Left ventricle myocardium inferior (tissue), 1 donor: ENCODE data around the gene SRR. TPM values are rescaled to one million over a fixed set of nuclear protein-coding genes. Genes with fewer than 3 reads are reported as not detected.

Experiments
- DNase-seq: peaks from one replicate; pipeline ENCODE4 v3.0.0-alpha.2; 2020
- H3K27ac ChIP-seq: fragments of 200-600 bp; replicated peaks from 2 replicates; pipeline ENCODE4 v1.8.0; 2021
- H3K27me3 ChIP-seq: fragments of 200-600 bp; 2 replicates; pipeline ENCODE4 v1.8.0; 2021; ENCODE audit warnings: low read depth
- H3K36me3 ChIP-seq: fragments of 200-600 bp; 2 replicates; pipeline ENCODE4 v1.8.0; 2021
- H3K4me1 ChIP-seq: fragments of 200-600 bp; 2 replicates; pipeline ENCODE4 v1.8.0; 2021
- H3K4me3 ChIP-seq: fragments of 200-600 bp; 2 replicates; pipeline ENCODE4 v1.8.0; 2021; ENCODE audit warnings: mild to moderate bottlenecking, moderate library complexity
- H3K9me3 ChIP-seq: fragments of 200-600 bp; replicated peaks from 2 replicates; pipeline ENCODE4 v1.8.0; 2021
- CTCF ChIP-seq: fragments of 200-600 bp; IDR thresholded peaks from 2 replicates; pipeline ENCODE4 v1.8.0; 2021; ENCODE audit warnings: antibody characterized with exemption, mild to moderate bottlenecking, borderline replicate concordance
- intact Hi-C: fragments of 100-400 bp; cut with micrococcal nuclease; formaldehyde crosslinking; loops from one replicate; pipeline ENCODE4 v1.11.0; 2022
- total RNA-seq: library from RNA; stranded (reverse); fragmentation: NEBNext Ultra II Directional; extraction: Animal tissue kit (Norgen Biotek cat#: 25700); gene quantifications from one replicate; pipeline ENCODE4 v1.2.1, GENCODE V29; 2021
- donor health status: DM: no; HTN: yes; CAD: no; lungs with severe emphysema.

The SRR gene
- total RNA-seq, 1 donor from 2014 or later, result 8.2 TPM

GRCh38 chr17:2363851-2364762 is 60.4 kb downstream of the SRR start:
- Histone ChIP-seq H3K4me1 (peaks cover 57% of the 10 kb centered on the region), H3K27ac (peak overlapping the region; percentile 67), H3K4me3 (no peak overlapping the region), H3K27me3 (no peaks in the 10 kb centered on the region), H3K36me3 (peaks cover 26% of the 10 kb centered on the region), H3K9me3 (no peaks in the 10 kb centered on the region)
- intact Hi-C loops, result no loop called here
- DNase-seq, result peak; percentile 70
- no peak for TF ChIP-seq CTCF

DNA sequence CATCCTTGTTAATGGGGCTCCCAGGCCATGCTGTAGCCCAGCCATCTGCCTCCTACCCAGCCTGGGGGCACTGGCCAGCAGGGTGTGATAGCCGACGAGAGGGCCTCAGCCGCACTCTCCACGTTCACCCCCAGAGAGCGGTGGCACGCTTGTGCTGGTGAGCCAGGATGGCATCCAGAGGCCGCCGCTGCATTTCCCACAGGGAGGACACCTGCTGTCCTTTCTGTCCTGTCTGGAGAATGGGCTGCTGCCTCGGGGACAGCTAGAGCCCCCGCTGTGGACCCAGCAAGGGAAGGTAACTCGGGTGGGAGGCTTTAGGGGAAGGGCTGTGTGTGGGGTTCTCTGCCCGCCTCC is 61.0 kb downstream of the SRR start:
- no peaks in the 10 kb centered on the region for H3K27me3 ChIP-seq
- H3K4me1 ChIP-seq, result peaks cover 63% of the 10 kb centered on the region
- DNase-seq, result no peak
- no peak for TF ChIP-seq CTCF
- no peaks in the 10 kb centered on the region for H3K9me3 ChIP-seq
- no peak overlapping the region for H3K4me3 ChIP-seq
- peak overlapping the region; percentile 67 for H3K27ac ChIP-seq
- intact Hi-C loops, result no loop called here
- H3K36me3 ChIP-seq, result peaks cover 26% of the 10 kb centered on the region

DNA sequence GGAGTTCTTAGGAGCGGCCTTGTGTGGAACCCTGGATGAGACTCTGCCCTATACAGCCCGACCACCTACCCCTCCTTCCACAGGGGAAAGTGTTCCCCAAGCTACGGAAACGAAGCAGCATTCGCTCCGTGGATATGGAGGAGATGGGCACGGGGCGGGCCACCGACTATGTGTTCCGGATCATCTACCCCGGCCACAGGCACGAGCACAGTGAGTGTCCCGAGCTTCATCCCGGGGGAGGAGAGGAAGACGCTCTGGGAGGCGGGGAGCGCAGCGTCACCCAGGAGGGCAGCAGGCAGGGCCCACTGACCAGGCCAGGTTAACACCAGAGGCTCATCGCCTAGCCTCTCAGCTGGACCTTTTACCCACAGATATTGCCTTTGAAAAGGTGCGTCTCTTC is 61.4 kb downstream of the SRR start:
- no peak for TF ChIP-seq CTCF
- no peaks in the 10 kb centered on the region for H3K9me3 ChIP-seq
- intact Hi-C loops, result no loop called here
- no peaks in the 10 kb centered on the region for H3K27me3 ChIP-seq
- peaks cover 67% of the 10 kb centered on the region for H3K4me1 ChIP-seq
- peaks cover 26% of the 10 kb centered on the region for H3K36me3 ChIP-seq
- no peak for DNase-seq
- no peak overlapping the region for H3K27ac ChIP-seq
- H3K4me3 ChIP-seq, result no peak overlapping the region

DNA sequence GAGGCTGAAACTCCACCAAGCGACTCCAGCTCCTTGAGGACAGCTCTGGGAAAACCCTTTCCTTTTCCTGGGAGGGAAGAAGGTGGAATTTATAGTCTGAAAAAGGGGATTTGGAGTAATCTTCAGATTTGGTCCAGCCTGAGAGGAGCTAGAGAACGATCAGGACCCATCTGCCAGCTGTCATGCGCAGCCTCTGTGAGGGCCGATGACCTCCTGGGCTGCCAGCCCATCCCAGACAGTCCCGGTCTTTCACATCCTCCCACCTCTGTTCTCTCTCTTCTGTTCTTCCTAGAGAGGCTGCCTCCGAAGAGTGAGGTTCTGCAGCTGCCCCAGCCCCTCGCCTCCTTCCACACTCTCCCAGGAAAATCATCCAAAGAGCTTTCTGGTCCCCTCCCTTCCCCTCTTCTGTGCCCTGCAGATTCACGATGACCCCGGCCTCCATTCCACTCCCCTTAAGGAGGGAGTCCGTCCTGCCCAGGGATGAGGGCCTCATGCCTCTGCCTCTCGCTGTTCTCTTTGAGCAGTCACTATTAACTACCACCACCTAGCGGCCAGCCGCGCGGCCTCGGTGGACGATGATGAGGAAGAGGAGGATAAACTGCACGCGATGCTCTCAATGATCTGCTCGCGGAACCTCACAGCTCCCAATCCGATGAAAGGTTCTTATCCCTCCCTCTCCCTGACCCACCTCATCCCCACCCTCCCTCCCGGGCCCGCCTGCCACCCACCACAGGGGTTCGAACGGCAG is 63.2 kb downstream of the SRR start:
- H3K4me3 ChIP-seq, result no peak overlapping the region
- intact Hi-C loops, result no loop called here
- no peak overlapping the region for H3K27ac ChIP-seq
- H3K36me3 ChIP-seq, result peaks cover 30% of the 10 kb centered on the region
- no peaks in the 10 kb centered on the region for H3K9me3 ChIP-seq
- no peaks in the 10 kb centered on the region for H3K27me3 ChIP-seq
- no peak for DNase-seq
- no peak for TF ChIP-seq CTCF
- peaks cover 57% of the 10 kb centered on the region for H3K4me1 ChIP-seq

DNA sequence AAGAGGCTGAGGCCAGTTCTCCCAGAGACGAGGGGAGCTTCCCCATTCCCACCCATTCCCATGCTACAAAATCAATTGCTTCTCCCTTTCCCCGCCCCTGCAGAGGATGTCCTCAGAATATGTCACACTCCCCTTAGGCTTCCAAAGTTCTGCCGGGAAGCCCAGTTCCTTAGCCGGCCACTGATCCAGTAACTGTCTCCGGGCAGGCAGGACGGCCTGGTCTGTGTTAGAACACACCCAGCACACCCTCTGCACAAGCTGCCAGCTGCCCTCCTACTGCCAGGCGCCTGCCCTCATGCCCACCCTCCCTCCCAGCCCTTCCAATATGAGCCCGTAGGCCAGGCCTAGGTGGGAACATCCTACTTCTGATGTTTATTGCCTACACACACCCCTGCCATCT is 64.6 kb downstream of the SRR start:
- DNase-seq, result no peak
- no peak for TF ChIP-seq CTCF
- Histone ChIP-seq H3K4me3 (no peak overlapping the region), H3K4me1 (peaks cover 54% of the 10 kb centered on the region), H3K27me3 (no peaks in the 10 kb centered on the region), H3K36me3 (peaks cover 35% of the 10 kb centered on the region), H3K27ac (peak overlapping the region; percentile 38), H3K9me3 (no peaks in the 10 kb centered on the region)
- intact Hi-C loops, result no loop called here
